A673 (cell line): ENCODE results near the gene TTC9B.

Experiments used
- CTCF ChIP-seq: fragments of 300-800, 200-600 bp; sonication (generic); conservative IDR thresholded peaks from 2 replicates; pipeline ENCODE4 v1.5.1; 2017; ENCODE audit warnings: low read depth, mild to moderate bottlenecking, antibody characterized with exemption, low read length, moderate library complexity, mixed read lengths
- EZH2 ChIP-seq: fragments of 200-600 bp; sonication (generic); IDR thresholded peaks from 2 replicates; pipeline ENCODE4 v1.6.1; 2017; ENCODE audit warnings: borderline replicate concordance, low read depth, mild to moderate bottlenecking, mixed read lengths, antibody characterized with exemption, low read length; ENCODE audit not compliant: poor library complexity, severe bottlenecking

GRCh38 chr19:40225440-40226305, 7.5 kb upstream of the TTC9B start:
- TF ChIP-seq CTCF: no peak
- TF ChIP-seq EZH2: no peak
